Common myeloid progenitor, CD34-positive (primary cell): ENCODE measurements around the gene TBC1D8B.

ENCODE experiments used
- CTCF ChIA-PET: fragments of 350-600 bp; sonication (Branson Sonifier 250); formaldehyde crosslinking; loops from one replicate; lab custom pipeline; 2021; ENCODE audit warnings: antibody characterized with exemption; lab: Charles Lee
- POLR2A ChIA-PET: fragments of 350-600 bp; sonication (Branson Sonifier 250); formaldehyde crosslinking; loops from one replicate; lab custom pipeline; 2021; ENCODE audit warnings: antibody characterized with exemption; lab: Charles Lee
- DNase-seq, 3 donors: peaks; one replicate each; pipeline versions ENCODE4 v3.0.0 to v3.0.0-alpha.2; 2013
- H3K27ac ChIP-seq, 2 experiments: 1 replicate in 1 of 2; 2 replicates in 1 of 2; pipeline ENCODE4 v1.7.0; 2013; ENCODE audit warnings: inconsistent platforms in 2 of 2, low read length in 2 of 2, mild to moderate bottlenecking in 2 of 2, low read depth in 1 of 2, moderate library complexity in 1 of 2; ENCODE audit not compliant: severe bottlenecking in 2 of 2, insufficient read depth in 1 of 2, poor library complexity in 1 of 2
- H3K27me3 ChIP-seq, 5 experiments: replicated peaks in 2 of 5; 1 replicate in 3 of 5; 2 replicates in 2 of 5; pipeline versions ENCODE4 v1.6.1 to v1.7.0; 2013; ENCODE audit warnings: low read length in 4 of 5, mild to moderate bottlenecking in 2 of 5, moderate library complexity in 2 of 5, inconsistent platforms in 1 of 5; ENCODE audit not compliant: insufficient read depth in 5 of 5, control insufficient read depth in 4 of 5
- H3K36me3 ChIP-seq, 4 experiments: 1 replicate in 2 of 4; 2 replicates in 2 of 4; pipeline versions ENCODE4 v1.6.1 to v1.7.0; 2013; ENCODE audit warnings: low read length in 3 of 4, control low read depth in 1 of 4, mild to moderate bottlenecking in 1 of 4; ENCODE audit not compliant: control insufficient read depth in 4 of 4, insufficient read depth in 4 of 4
- H3K4me1 ChIP-seq, 4 experiments: 1 replicate in 3 of 4; 2 replicates in 1 of 4; pipeline versions ENCODE4 v1.6.1 to v1.7.1; 2013; ENCODE audit warnings: low read length in 3 of 4, mild to moderate bottlenecking in 3 of 4, control low read depth in 1 of 4, inconsistent platforms in 1 of 4, moderate library complexity in 1 of 4; ENCODE audit not compliant: control insufficient read depth in 4 of 4, insufficient read depth in 4 of 4; ENCODE audit errors: control extremely low read depth in 1 of 4
- H3K4me3 ChIP-seq, 7 experiments: 1 replicate in 4 of 7; 2 replicates in 3 of 7; pipeline versions ENCODE4 v1.5.1 to v1.7.0; 2013; ENCODE audit warnings: mild to moderate bottlenecking in 7 of 7, low read length in 6 of 7, moderate library complexity in 6 of 7, inconsistent platforms in 2 of 7, low read depth in 2 of 7, control low read depth in 1 of 7; ENCODE audit not compliant: insufficient read depth in 4 of 7, control insufficient read depth in 1 of 7; ENCODE audit errors: extremely low read depth in 1 of 7
- H3K9me3 ChIP-seq, 5 experiments: 1 replicate in 4 of 5; 2 replicates in 1 of 5; pipeline versions ENCODE4 v1.6.1 to v1.7.1; 2013; ENCODE audit warnings: low read length in 4 of 5, mild to moderate bottlenecking in 2 of 5, inconsistent platforms in 1 of 5, low read depth in 1 of 5, moderate library complexity in 1 of 5; ENCODE audit not compliant: control insufficient read depth in 4 of 5, insufficient read depth in 2 of 5; ENCODE audit errors: control extremely low read depth in 1 of 5
- WGBS: methylation state at CpG from one replicate; pipeline ENCODE4 v1.1.5; 2013; ENCODE audit not compliant: insufficient coverage; 5-methylcytosine and 5-hydroxymethylcytosine counted together

The TBC1D8B gene

GRCh38 chrX:106897259-106897658 is 94.8 kb downstream of the TBC1D8B start:
- CTCF ChIA-PET = interaction anchor here (0.7 to 3.0 kb wide), 7 partner anchors 9 to 996 kb away, joined by 3 to 16 read pairs (median 3); no protein-coding TSS in a partner anchor
- Histone ChIP-seq H3K4me1 (no peaks in the 10 kb centered on the region), H3K36me3 (no peaks in the 10 kb centered on the region)

GRCh38 chrX:106898462-106898861 is 96.0 kb downstream of the TBC1D8B start:
- H3K9me3 ChIP-seq = no peaks in the 10 kb centered on the region
- no peak overlapping the region for H3K4me3 ChIP-seq
- peaks cover 0 to 38% (median 3%) of the 10 kb centered on the region in 5 experiments for H3K27me3 ChIP-seq
- H3K4me1 ChIP-seq = no peaks in the 10 kb centered on the region
- no peak overlapping the region for H3K27ac ChIP-seq
- CTCF ChIA-PET = interaction anchor here (0.6 to 3.0 kb wide), 14 partner anchors 15 to 927 kb away, joined by 3 to 16 read pairs (median 4); no protein-coding TSS in a partner anchor
- POLR2A ChIA-PET = interaction anchor here (0.6 kb wide), 1 partner anchor 198 kb away, joined by 3 read pairs; no protein-coding TSS in a partner anchor
- H3K36me3 ChIP-seq = no peaks in the 10 kb centered on the region
- DNase-seq = peak; percentile 38 to 74 (median 63)
- WGBS = 14% methylated on average over 1 of the region's 1 CpG

More at GRCh38 chrX:106897259-106897658, 94.8 kb downstream of the TBC1D8B start:
- H3K27me3 ChIP-seq = peaks cover 0 to 35% (median 3%) of the 10 kb centered on the region in 5 experiments
- no peak overlapping the region for H3K4me3 ChIP-seq
- no peak overlapping the region for H3K27ac ChIP-seq
- WGBS = 75% methylated on average over 4 of the region's 6 CpGs
- no peak for DNase-seq
- H3K9me3 ChIP-seq = no peaks in the 10 kb centered on the region
- POLR2A ChIA-PET = no interaction called here

- peaks cover 0 to 36% (median 3%) of the 10 kb centered on the region in 5 experiments for H3K27me3 ChIP-seq
- no peaks in the 10 kb centered on the region for H3K36me3 ChIP-seq
- no peak overlapping the region for H3K4me3 ChIP-seq
- no peaks in the 10 kb centered on the region for H3K4me1 ChIP-seq
- no peak overlapping the region for H3K27ac ChIP-seq
- ChIA-PET POLR2A (no interaction called here), CTCF (interaction anchor here (0.6 to 3.0 kb wide), 12 partner anchors 14 to 1130 kb away, joined by 3 to 16 read pairs (median 4); no protein-coding TSS in a partner anchor)
- 29% methylated on average over 1 of the region's 2 CpGs for WGBS
- no peaks in the 10 kb centered on the region for H3K9me3 ChIP-seq
- peak in 1 of 3 donors; percentile 19 for DNase-seq
Observed at GRCh38 chrX:106899276-106899675, 96.8 kb downstream of the TBC1D8B start.

- Histone ChIP-seq H3K9me3 (no peaks in the 10 kb centered on the region), H3K4me1 (no peaks in the 10 kb centered on the region), H3K4me3 (no peak overlapping the region), H3K27ac (no peak overlapping the region), H3K36me3 (no peaks in the 10 kb centered on the region), H3K27me3 (peaks cover 0 to 34% (median 3%) of the 10 kb centered on the region in 5 experiments)
- ChIA-PET CTCF (interaction anchor here (0.6 to 2.7 kb wide), 6 partner anchors 13 to 1130 kb away, joined by 3 to 11 read pairs (median 7); no protein-coding TSS in a partner anchor), POLR2A (no interaction called here)
- no CpG with 5 or more reads among the region's 1 CpG for WGBS
- no peak for DNase-seq
Observed at GRCh38 chrX:106899841-106900240, 97.4 kb downstream of the TBC1D8B start.

- Histone ChIP-seq H3K27ac (no peak overlapping the region), H3K27me3 (peaks cover 0 to 43% (median 5%) of the 10 kb centered on the region in 5 experiments), H3K4me3 (no peak overlapping the region), H3K9me3 (no peaks in the 10 kb centered on the region), H3K36me3 (no peaks in the 10 kb centered on the region), H3K4me1 (no peaks in the 10 kb centered on the region)
- ChIA-PET POLR2A (no interaction called here), CTCF (interaction anchor here (1.0 to 1.6 kb wide), 2 partner anchors 9 to 14 kb away, joined by 3 to 4 read pairs; no protein-coding TSS in a partner anchor)
- DNase-seq = no peak
- WGBS = 78% methylated on average over 3 of the region's 3 CpGs
Observed at GRCh38 chrX:106901341-106901740, 98.9 kb downstream of the TBC1D8B start.

GRCh38 chrX:106901781-106902219 is 99.3 kb downstream of the TBC1D8B start:
- Histone ChIP-seq H3K27me3 (peaks cover 0 to 45% (median 5%) of the 10 kb centered on the region in 5 experiments), H3K36me3 (no peaks in the 10 kb centered on the region), H3K4me3 (no peak overlapping the region), H3K4me1 (no peaks in the 10 kb centered on the region), H3K27ac (no peak overlapping the region), H3K9me3 (no peaks in the 10 kb centered on the region)
- ChIA-PET CTCF (interaction anchor here (1.0 to 3.9 kb wide), 4 partner anchors 10 to 52 kb away, joined by 3 to 14 read pairs (median 6); no protein-coding TSS in a partner anchor), POLR2A (no interaction called here)
- 87% methylated on average over 4 of the region's 4 CpGs for WGBS
- DNase-seq = no peak

GRCh38 chrX:106902684-106903083 is 100.2 kb downstream of the TBC1D8B start:
- CTCF ChIA-PET = interaction anchor here (1.3 to 3.9 kb wide), 2 partner anchors 48 to 51 kb away, joined by 7 to 14 read pairs; no protein-coding TSS in a partner anchor
- WGBS = 80% methylated on average over 1 of the region's 2 CpGs

More at GRCh38 chrX:106902684-106903083, 100.2 kb downstream of the TBC1D8B start:
- Histone ChIP-seq H3K4me3 (no peak overlapping the region), H3K27me3 (peaks cover 0 to 49% (median 5%) of the 10 kb centered on the region in 5 experiments), H3K27ac (no peak overlapping the region), H3K9me3 (no peaks in the 10 kb centered on the region), H3K4me1 (no peaks in the 10 kb centered on the region), H3K36me3 (no peaks in the 10 kb centered on the region)
- POLR2A ChIA-PET = no interaction called here
- no peak for DNase-seq
